HG03039 (cell line): ENCODE results near the gene MCOLN3.
"Not testable (repeated sequence)": the region's sequence is repeated elsewhere in the genome, so short reads cannot be mapped to it uniquely, and the experiment has no call there.

Experiments used
- ATAC-seq: cut with Tn5 transposase; IDR thresholded peaks from one replicate; pipeline ENCODE4 v1.9.1; 2021; ENCODE audit warnings: mild to moderate bottlenecking, moderate library complexity; ENCODE audit not compliant: unreplicated experiment

The MCOLN3 gene

DNA sequence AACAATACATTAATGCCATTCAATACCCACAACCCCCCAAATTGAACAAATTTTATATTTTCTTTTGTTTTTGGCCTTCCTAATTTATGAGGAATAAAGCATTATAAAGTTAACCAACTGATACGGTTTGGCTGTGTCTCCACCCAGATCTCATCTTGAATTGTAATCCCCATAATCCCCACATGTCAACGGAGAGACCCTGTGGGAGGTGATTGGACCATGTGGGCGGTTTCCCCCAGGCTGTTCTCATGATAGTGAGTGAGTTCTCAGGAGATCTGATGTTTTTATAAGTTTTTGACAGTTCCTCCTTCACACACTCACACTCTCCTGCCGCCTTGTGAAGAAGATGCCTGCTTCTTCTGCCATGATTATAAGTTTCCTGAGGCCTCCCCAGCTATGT, 6.4 kb upstream of the MCOLN3 start:
- ATAC-seq: no peak

GRCh38 chr1:85049735-85050166, 1.5 kb upstream of the MCOLN3 start:
- ATAC-seq: no peak

DNA sequence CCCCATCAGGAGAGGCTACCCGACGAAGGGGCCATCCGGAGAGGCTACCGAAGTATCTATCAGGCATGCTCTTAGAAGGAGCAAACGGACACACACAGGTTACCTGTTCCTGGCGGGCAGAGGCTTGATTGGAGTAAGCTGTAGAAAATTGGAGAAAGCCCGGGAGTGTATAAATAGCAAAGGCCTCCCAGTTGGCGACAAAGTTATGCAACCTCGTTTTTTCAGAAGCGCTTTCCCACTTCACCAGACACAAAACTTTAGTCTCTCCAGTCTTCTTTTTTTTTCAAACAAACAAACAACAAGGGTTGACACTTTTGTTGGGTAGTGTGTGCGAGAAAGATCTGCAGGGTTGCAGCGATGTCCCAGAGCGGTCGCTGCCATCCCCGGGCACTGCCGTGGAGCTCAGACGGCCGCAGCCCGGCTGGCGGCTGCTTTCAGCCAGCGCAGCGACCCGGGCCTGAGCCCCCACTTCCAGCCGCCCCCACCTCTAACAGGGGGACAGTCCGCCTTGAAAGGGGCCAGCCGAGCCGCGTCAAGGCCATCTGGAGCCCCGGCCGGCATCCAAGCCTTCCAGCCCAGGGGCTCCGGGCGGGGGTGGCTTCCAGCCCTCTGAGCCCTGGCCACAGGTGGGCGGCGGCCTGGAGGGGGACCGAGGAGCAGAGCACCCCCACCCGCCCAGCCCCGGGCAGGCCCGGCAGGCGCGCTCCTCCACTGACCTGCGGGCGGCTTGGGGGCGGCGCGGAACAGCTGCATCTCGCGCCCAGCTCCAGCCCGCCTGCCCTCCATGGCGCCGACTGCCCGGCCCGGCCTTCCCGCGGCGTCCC, 616 bp downstream of the MCOLN3 start:
- ATAC-seq: peak; percentile 45

DNA sequence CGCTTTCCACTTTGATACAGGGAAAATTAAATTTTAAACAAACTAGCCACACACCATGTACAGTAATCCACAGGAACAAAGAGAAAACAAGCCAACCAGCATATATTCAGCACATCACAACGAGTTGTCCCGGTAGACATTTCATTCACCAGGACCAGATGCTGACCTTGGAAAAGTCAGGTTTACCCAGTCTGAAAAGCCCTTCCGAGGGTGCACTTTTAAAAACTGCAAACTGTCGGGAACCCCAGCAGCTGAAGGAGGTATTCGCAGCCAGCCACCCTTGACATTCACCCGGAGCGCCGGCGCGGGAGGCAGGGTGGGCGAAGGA, 1.2 kb downstream of the MCOLN3 start:
- ATAC-seq: no peak

GRCh38 chr1:85042413-85042812, 5.9 kb downstream of the MCOLN3 start:
- no peak for ATAC-seq

- no peak for ATAC-seq
These were observed 6.5 kb downstream of the MCOLN3 start for GRCh38 chr1:85041793-85042192.

DNA sequence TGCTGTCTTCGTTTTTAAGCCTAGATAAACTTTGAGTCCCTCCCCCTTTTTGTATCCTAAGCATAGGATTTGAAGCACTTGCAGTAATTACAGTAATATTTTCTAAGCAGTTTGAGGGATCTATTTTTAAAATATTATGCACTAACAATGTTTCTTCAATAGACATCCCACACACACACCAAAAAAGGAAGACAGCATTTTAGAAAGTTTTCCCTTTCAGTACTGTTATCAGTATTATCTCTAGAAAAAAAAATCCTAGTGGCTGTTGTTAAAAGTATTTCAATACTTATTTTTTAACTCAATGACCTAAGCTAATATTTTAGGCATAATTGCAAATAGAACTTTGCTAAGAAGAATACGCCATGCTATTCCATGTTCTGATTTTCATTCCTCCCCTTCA, 15.1 kb downstream of the MCOLN3 start:
- ATAC-seq: no peak

DNA sequence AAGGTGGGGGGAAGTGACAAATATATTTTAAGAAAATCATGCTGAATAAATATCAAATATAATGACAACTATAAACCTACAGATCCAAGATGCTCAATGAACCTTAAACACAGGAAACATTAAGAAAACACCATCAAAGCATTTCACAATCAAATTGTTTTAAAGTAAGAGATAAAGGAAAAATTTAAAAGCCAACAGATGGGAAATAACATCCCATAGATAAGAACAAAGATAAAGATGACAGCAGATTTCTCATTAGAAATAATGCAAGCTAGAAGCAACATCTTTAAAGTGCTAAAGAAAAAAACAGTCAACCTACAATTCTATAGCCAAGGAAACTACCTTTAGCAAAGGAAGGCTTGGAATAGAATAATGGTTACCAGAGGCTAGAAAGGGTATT, 17.8 kb downstream of the MCOLN3 start:
- ATAC-seq: no peak

GRCh38 chr1:85028151-85028550, 20.1 kb downstream of the MCOLN3 start:
- no peak for ATAC-seq

- ATAC-seq: peak; percentile 61
These were observed 20.9 kb downstream of the MCOLN3 start for GRCh38 chr1:85027242-85027983.

GRCh38 chr1:85025940-85026339, 22.4 kb downstream of the MCOLN3 start:
- ATAC-seq: no peak

DNA sequence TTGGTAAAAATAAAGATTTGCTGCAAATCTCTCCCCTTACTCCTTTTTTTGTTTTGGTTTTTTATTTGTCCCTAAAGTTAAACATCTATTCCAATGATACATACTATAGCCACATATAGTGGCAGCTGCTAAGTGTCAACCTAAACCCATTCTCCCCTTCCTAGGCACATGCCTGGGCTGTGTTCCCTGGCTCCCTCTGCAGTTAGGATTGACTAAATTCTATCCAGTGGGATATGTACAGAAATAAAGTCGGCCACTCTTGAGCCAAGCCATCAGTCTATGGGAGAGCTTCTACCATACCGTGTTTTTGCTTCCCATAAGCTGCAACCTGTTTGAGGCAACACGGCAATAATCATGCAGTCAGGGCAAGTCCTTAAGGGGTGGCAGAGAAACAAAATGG, 23.6 kb downstream of the MCOLN3 start:
- no peak for ATAC-seq

- ATAC-seq: no peak
These were observed 25.6 kb downstream of the MCOLN3 start for GRCh38 chr1:85022700-85023099.

DNA sequence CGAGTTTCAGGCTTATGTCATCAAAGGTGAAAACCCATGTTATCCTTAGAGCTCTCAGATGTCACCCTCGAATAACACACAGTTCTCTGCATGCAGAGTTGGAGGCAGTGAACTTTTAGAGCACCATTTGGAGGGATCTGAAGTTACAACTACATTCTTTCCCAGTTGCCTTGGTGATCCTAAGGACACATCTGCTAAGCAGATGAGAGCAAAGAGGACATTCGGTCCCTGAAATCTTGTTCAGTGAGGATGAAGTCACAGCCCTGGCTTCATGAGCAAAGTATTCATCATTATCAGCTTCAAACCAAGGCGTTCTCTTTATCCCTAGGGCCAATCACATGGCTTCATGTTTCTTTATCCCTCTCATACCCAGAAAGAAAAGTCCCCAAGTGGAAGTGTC, 28.3 kb downstream of the MCOLN3 start:
- no peak for ATAC-seq

DNA sequence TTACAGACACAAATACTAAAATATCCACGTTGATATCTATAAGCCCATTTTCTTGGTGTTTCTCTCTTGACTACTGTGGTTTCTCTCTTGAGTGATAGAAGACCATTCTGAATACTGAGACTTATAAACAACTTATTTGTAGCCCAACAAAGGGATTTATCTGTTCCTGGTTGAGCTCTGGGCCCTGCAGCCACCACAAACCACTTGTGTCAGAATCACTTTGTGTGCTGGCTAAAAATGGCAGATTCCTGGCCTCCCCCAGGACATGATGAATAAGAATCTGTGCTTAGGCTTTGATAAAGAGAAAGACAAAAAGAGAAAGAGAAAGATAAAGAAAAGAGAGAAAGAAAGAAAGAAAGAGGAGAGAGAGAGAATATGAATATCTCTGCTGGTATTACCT, 32.5 kb downstream of the MCOLN3 start:
- no peak for ATAC-seq

DNA sequence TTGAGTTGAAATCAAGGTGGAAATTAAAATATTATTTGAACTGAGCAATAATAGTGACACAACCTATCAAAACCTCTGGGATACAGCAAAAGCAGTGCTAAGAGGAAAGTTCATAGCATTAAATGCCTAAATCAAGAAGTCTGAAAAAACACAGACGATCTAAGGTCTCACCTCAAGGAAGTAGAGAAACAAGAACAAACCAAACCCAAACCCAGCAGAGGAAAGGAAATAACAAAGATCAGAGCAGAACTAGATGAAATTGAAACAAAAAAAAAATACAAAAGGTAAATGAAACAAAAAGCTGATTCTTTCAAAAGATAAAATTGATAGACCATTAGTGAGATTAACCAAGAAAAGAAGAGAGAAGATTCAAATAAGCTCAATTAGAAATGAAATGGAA, 42.7 kb downstream of the MCOLN3 start:
- not testable (repeated sequence) for ATAC-seq

- ATAC-seq: no peak
These were observed 46.6 kb downstream of the MCOLN3 start for GRCh38 chr1:85001742-85002141.

DNA sequence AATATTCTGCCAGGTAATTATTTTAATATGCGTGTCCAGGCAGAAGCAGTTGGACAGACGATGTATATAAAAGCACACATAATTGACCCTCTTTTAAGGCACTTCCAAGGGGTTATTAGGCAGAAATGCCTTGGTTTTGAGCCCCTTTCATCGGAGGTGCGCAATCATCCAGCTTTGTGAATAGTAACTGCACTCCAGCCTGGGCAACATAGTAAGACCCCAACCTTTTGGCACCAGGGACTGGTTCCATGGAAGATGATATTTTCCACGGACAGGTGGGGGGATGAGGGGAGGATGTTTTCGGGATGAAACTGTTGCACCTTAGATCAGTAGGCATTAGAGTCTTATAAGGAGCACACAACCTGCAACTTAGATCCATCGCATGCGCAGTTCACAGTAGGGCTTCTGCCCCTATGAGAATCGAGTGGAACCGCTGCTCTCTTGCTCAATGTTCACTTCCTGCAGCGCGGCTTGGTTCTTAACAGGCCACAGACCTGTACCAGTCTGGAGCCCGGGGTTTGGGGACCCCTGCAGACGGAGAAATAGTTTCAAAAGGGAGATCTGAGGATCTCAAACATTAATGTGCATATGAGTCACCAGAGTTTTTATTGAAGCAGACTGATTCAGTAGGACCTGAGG, 49.5 kb downstream of the MCOLN3 start:
- no peak for ATAC-seq

- ATAC-seq: no peak
These were observed 50.4 kb downstream of the MCOLN3 start for GRCh38 chr1:84997667-84998600.

- peak; percentile 34 for ATAC-seq
These were observed 51.2 kb downstream of the MCOLN3 start, which contains the start of gene MCOLN2 for GRCh38 chr1:84996846-84997666. Gene MCOLN2 (minus strand): TSS chr1:84997113. CDS start chr1:84996872, 241 bp downstream.
